Measurements from ENCODE around the gene RLN3.

RLN3 gene

GRCh38 chr19:14059652-14060155 is 31.8 kb downstream of the RLN3 start:
- Histone ChIP-seq H3K18ac (ENCODE audit: low read depth in 1 of 2, low read length in 2 of 2) (no peak overlapping the region), H4K91ac (ENCODE audit: low read length) (no peak overlapping the region), H2AK5ac (ENCODE audit: low read length, severe bottlenecking) (no peak overlapping the region), H3K4ac (ENCODE audit: low read depth in 1 of 2, low read length in 2 of 2) (no peak overlapping the region), H3K23ac (ENCODE audit: low read length in 2 of 2) (no peak overlapping the region), H4K8ac (ENCODE audit: low read length) (no peak overlapping the region), H3K9me3 (ENCODE audit: control insufficient read depth, low read length) (no peaks in the 10 kb centered on the region), H2BK15ac (ENCODE audit: low read depth, poor library complexity, severe bottlenecking) (no peak overlapping the region), H3K27ac (ENCODE audit: low read length, poor library complexity, severe bottlenecking) (no peak overlapping the region), H3K4me1 (ENCODE audit: control insufficient read depth, insufficient read depth, low read depth, low read length) (peaks cover 21% of the 10 kb centered on the region), H3K4me3 (ENCODE audit: insufficient read depth in 1 of 2, low read depth in 1 of 2, low read length in 2 of 2) (no peak overlapping the region), H2BK5ac (ENCODE audit: low read depth, low read length, poor library complexity, severe bottlenecking) (no peak overlapping the region), H3K36me3 (ENCODE audit: control insufficient read depth in 1 of 2, insufficient read depth in 2 of 2, low read depth in 1 of 2, low read length in 2 of 2) (no peaks in the 10 kb centered on the region), H2BK120ac (ENCODE audit: low read depth, low read length) (no peak overlapping the region), H3K4me2 (ENCODE audit: low read length, poor library complexity, severe bottlenecking) (no peak overlapping the region), H3K79me1 (replicated peaks; ENCODE audit: low read length, poor library complexity, severe bottlenecking) (no peaks in the 10 kb centered on the region), H2AFZ (ENCODE audit: low read depth, low read length) (no peak overlapping the region), H3K27me3 (ENCODE audit: control insufficient read depth in 1 of 2, insufficient read depth in 1 of 2, low read length in 2 of 2) (peaks cover 31 to 59% of the 10 kb centered on the region in 2 experiments), H3K9ac (ENCODE audit: low read length) (no peak overlapping the region), H2BK12ac (ENCODE audit: low read length in 2 of 2) (no peak overlapping the region), H3K14ac (ENCODE audit: low read length in 2 of 2) (no peak overlapping the region)
- no peak for DNase-seq
- 76% methylated on average over 5 of the region's 8 CpGs for WGBS

- Histone ChIP-seq H3K36me3 (ENCODE audit: control insufficient read depth in 1 of 2, insufficient read depth in 2 of 2, low read depth in 1 of 2, low read length in 2 of 2) (no peaks in the 10 kb centered on the region), H2AFZ (ENCODE audit: low read depth, low read length) (no peak overlapping the region), H2BK120ac (ENCODE audit: low read depth, low read length) (no peak overlapping the region), H3K4me1 (ENCODE audit: control insufficient read depth, insufficient read depth, low read depth, low read length) (peaks cover 21% of the 10 kb centered on the region), H3K79me1 (replicated peaks; ENCODE audit: low read length, poor library complexity, severe bottlenecking) (no peaks in the 10 kb centered on the region), H2BK12ac (ENCODE audit: low read length in 2 of 2) (no peak overlapping the region), H3K18ac (ENCODE audit: low read depth in 1 of 2, low read length in 2 of 2) (no peak overlapping the region), H3K4me3 (ENCODE audit: insufficient read depth in 1 of 2, low read depth in 1 of 2, low read length in 2 of 2) (no peak overlapping the region), H3K4ac (ENCODE audit: low read depth in 1 of 2, low read length in 2 of 2) (no peak overlapping the region), H3K14ac (ENCODE audit: low read length in 2 of 2) (no peak overlapping the region), H4K8ac (ENCODE audit: low read length) (no peak overlapping the region), H3K9me3 (ENCODE audit: control insufficient read depth, low read length) (no peaks in the 10 kb centered on the region), H2AK5ac (ENCODE audit: low read length, severe bottlenecking) (no peak overlapping the region), H3K27me3 (ENCODE audit: control insufficient read depth in 1 of 2, insufficient read depth in 1 of 2, low read length in 2 of 2) (peaks cover 30 to 53% of the 10 kb centered on the region in 2 experiments), H4K91ac (ENCODE audit: low read length) (no peak overlapping the region), H3K4me2 (ENCODE audit: low read length, poor library complexity, severe bottlenecking) (no peak overlapping the region), H3K9ac (ENCODE audit: low read length) (no peak overlapping the region), H3K23ac (ENCODE audit: low read length in 2 of 2) (no peak overlapping the region), H3K27ac (ENCODE audit: low read length, poor library complexity, severe bottlenecking) (no peak overlapping the region), H2BK5ac (ENCODE audit: low read depth, low read length, poor library complexity, severe bottlenecking) (no peak overlapping the region), H2BK15ac (ENCODE audit: low read depth, poor library complexity, severe bottlenecking) (no peak overlapping the region)
- WGBS: 81% methylated on average over 5 of the region's 9 CpGs
- no peak for DNase-seq
These were observed 33.3 kb downstream of the RLN3 start for GRCh38 chr19:14061081-14061749.

GRCh38 chr19:14061751-14062557 is 34.0 kb downstream of the RLN3 start, which contains the start of gene PALM3:
Gene PALM3 (minus strand): TSS chr19:14062076. CDS start chr19:14061980, 96 bp downstream.
- Histone ChIP-seq H2AK5ac (ENCODE audit: low read length, severe bottlenecking) (no peak within 1 kb of the TSS), H3K4me2 (ENCODE audit: low read length, poor library complexity, severe bottlenecking) (no peak within 1 kb of the TSS), H2BK15ac (ENCODE audit: low read depth, poor library complexity, severe bottlenecking) (no peak within 1 kb of the TSS), H3K27me3 (ENCODE audit: control insufficient read depth in 1 of 2, insufficient read depth in 1 of 2, low read length in 2 of 2) (peaks cover 30 to 47% of the 10 kb centered on the region in 2 experiments), H3K9ac (ENCODE audit: low read length) (no peak within 1 kb of the TSS), H3K9me3 (ENCODE audit: control insufficient read depth, low read length) (no peaks in the 10 kb centered on the region), H3K27ac (ENCODE audit: low read length, poor library complexity, severe bottlenecking) (no peak within 1 kb of the TSS), H2BK12ac (ENCODE audit: low read length in 2 of 2) (no peak within 1 kb of the TSS), H2AFZ (ENCODE audit: low read depth, low read length) (no peak within 1 kb of the TSS), H3K36me3 (ENCODE audit: control insufficient read depth in 1 of 2, insufficient read depth in 2 of 2, low read depth in 1 of 2, low read length in 2 of 2) (no peaks in the 10 kb centered on the region), H3K79me1 (replicated peaks; ENCODE audit: low read length, poor library complexity, severe bottlenecking) (no peaks in the 10 kb centered on the region), H3K4ac (ENCODE audit: low read depth in 1 of 2, low read length in 2 of 2) (no peak within 1 kb of the TSS), H3K18ac (ENCODE audit: low read depth in 1 of 2, low read length in 2 of 2) (no peak within 1 kb of the TSS), H2BK120ac (ENCODE audit: low read depth, low read length) (no peak within 1 kb of the TSS), H3K14ac (ENCODE audit: low read length in 2 of 2) (no peak within 1 kb of the TSS), H3K4me3 (ENCODE audit: insufficient read depth in 1 of 2, low read depth in 1 of 2, low read length in 2 of 2) (no peak within 1 kb of the TSS), H3K23ac (ENCODE audit: low read length in 2 of 2) (no peak within 1 kb of the TSS), H4K8ac (ENCODE audit: low read length) (no peak within 1 kb of the TSS), H2BK5ac (ENCODE audit: low read depth, low read length, poor library complexity, severe bottlenecking) (no peak within 1 kb of the TSS), H4K91ac (ENCODE audit: low read length) (no peak within 1 kb of the TSS), H3K4me1 (ENCODE audit: control insufficient read depth, insufficient read depth, low read depth, low read length) (peaks cover 21% of the 10 kb centered on the region)
- WGBS: 76% methylated on average over 19 of the region's 19 CpGs
- DNase-seq: no peak

- Histone ChIP-seq H3K4ac (ENCODE audit: low read depth in 1 of 2, low read length in 2 of 2) (no peak overlapping the region), H3K18ac (ENCODE audit: low read depth in 1 of 2, low read length in 2 of 2) (no peak overlapping the region), H3K4me2 (ENCODE audit: low read length, poor library complexity, severe bottlenecking) (no peak overlapping the region), H3K4me1 (ENCODE audit: control insufficient read depth, insufficient read depth, low read depth, low read length) (peaks cover 16% of the 10 kb centered on the region), H2AK5ac (ENCODE audit: low read length, severe bottlenecking) (no peak overlapping the region), H3K9ac (ENCODE audit: low read length) (no peak overlapping the region), H3K27me3 (ENCODE audit: control insufficient read depth in 1 of 2, insufficient read depth in 1 of 2, low read length in 2 of 2) (peaks cover 30 to 46% of the 10 kb centered on the region in 2 experiments), H3K9me3 (ENCODE audit: control insufficient read depth, low read length) (no peaks in the 10 kb centered on the region), H3K27ac (ENCODE audit: low read length, poor library complexity, severe bottlenecking) (no peak overlapping the region), H4K8ac (ENCODE audit: low read length) (no peak overlapping the region), H3K14ac (ENCODE audit: low read length in 2 of 2) (no peak overlapping the region), H3K23ac (ENCODE audit: low read length in 2 of 2) (no peak overlapping the region), H2BK12ac (ENCODE audit: low read length in 2 of 2) (no peak overlapping the region), H4K91ac (ENCODE audit: low read length) (no peak overlapping the region), H3K79me1 (replicated peaks; ENCODE audit: low read length, poor library complexity, severe bottlenecking) (no peaks in the 10 kb centered on the region), H2AFZ (ENCODE audit: low read depth, low read length) (no peak overlapping the region), H3K4me3 (ENCODE audit: insufficient read depth in 1 of 2, low read depth in 1 of 2, low read length in 2 of 2) (no peak overlapping the region), H2BK120ac (ENCODE audit: low read depth, low read length) (no peak overlapping the region), H2BK15ac (ENCODE audit: low read depth, poor library complexity, severe bottlenecking) (no peak overlapping the region), H2BK5ac (ENCODE audit: low read depth, low read length, poor library complexity, severe bottlenecking) (no peak overlapping the region), H3K36me3 (ENCODE audit: control insufficient read depth in 1 of 2, insufficient read depth in 2 of 2, low read depth in 1 of 2, low read length in 2 of 2) (no peaks in the 10 kb centered on the region)
- WGBS: 89% methylated on average over 5 of the region's 5 CpGs
- no peak for DNase-seq
These were observed 34.6 kb downstream of the RLN3 start for GRCh38 chr19:14062558-14062855.
